DMS153 (cell line): ENCODE results near the gene IVNS1ABP.
"Not testable (repeated sequence)": the region's sequence is repeated elsewhere in the genome, so short reads cannot be mapped to it uniquely, and the experiment has no call there.

Source experiments
- DNase-seq: peaks from one replicate; lab custom pipeline; 2025; lab: John Stamatoyannopoulos, UW

Gene IVNS1ABP

GRCh38 chr1:185317034-185317885, at the start of gene IVNS1ABP:
Gene IVNS1ABP, minus strand, starts transcription at chr1:185317243. Its CDS starts 7,750 bp downstream, at chr1:185309493.
- DNase-seq, result peak; percentile 98

GRCh38 chr1:185365951-185366350, 48.9 kb upstream of the IVNS1ABP start:
- DNase-seq, result no peak

GRCh38 chr1:185364528-185364927, 47.5 kb upstream of the IVNS1ABP start:
- not testable (repeated sequence) for DNase-seq

GRCh38 chr1:185363205-185363604, 46.2 kb upstream of the IVNS1ABP start:
- no peak for DNase-seq

- no peak for DNase-seq
Observed at GRCh38 chr1:185360714-185361113, 43.7 kb upstream of the IVNS1ABP start.

GRCh38 chr1:185358957-185359356, 41.9 kb upstream of the IVNS1ABP start:
- DNase-seq, result no peak

- no peak for DNase-seq
Observed at GRCh38 chr1:185355947-185356346, 38.9 kb upstream of the IVNS1ABP start.

GRCh38 chr1:185353124-185353523, 36.1 kb upstream of the IVNS1ABP start:
- no peak for DNase-seq

- DNase-seq, result no peak
Observed at GRCh38 chr1:185351734-185352466, 34.9 kb upstream of the IVNS1ABP start.

GRCh38 chr1:185350027-185350442, 33.0 kb upstream of the IVNS1ABP start:
- DNase-seq, result no peak

GRCh38 chr1:185349556-185349955, 32.5 kb upstream of the IVNS1ABP start:
- no peak for DNase-seq

- DNase-seq, result no peak
Observed at GRCh38 chr1:185348985-185349384, 31.9 kb upstream of the IVNS1ABP start.

GRCh38 chr1:185348296-185348695, 31.3 kb upstream of the IVNS1ABP start:
- DNase-seq, result no peak

GRCh38 chr1:185345913-185346720, 29.1 kb upstream of the IVNS1ABP start:
- peak; percentile 20 for DNase-seq

- no peak for DNase-seq
Observed at GRCh38 chr1:185343306-185343705, 26.3 kb upstream of the IVNS1ABP start.

GRCh38 chr1:185342672-185343259, 25.7 kb upstream of the IVNS1ABP start:
- no peak for DNase-seq

- DNase-seq, result no peak
Observed at GRCh38 chr1:185342017-185342416, 25.0 kb upstream of the IVNS1ABP start.

GRCh38 chr1:185341196-185341781, 24.2 kb upstream of the IVNS1ABP start:
- DNase-seq, result no peak

GRCh38 chr1:185338719-185339622, 21.9 kb upstream of the IVNS1ABP start:
- no peak for DNase-seq

- no peak for DNase-seq
Observed at GRCh38 chr1:185337246-185337645, 20.2 kb upstream of the IVNS1ABP start.
